ENCODE measurements around the gene MNAT1.
A peak's percentile ranks its signal among the peaks of the same experiment; 100 is the strongest.

Gene MNAT1

GRCh38 chr14:60723907-60724618 lies 10.5 kb upstream of the MNAT1 start, which contains the start of gene SIX4 (continued):
- TF ChIP-seq ZNF114 (tag by site-specific recombination; IDR thresholded peaks at IDR 0.05) (no peak), ZNF23 (tag by site-specific recombination; IDR thresholded peaks at IDR 0.05; ENCODE audit: borderline replicate concordance) (no peak), ZBTB1 (tag by site-specific recombination; IDR thresholded peaks at IDR 0.05) (no peak), IKZF3 (tag by site-specific recombination; IDR thresholded peaks at IDR 0.05) (no peak), ZNF223 (tag by site-specific recombination; IDR thresholded peaks at IDR 0.05) (no peak), ZNF626 (tag by site-specific recombination; IDR thresholded peaks at IDR 0.05) (no peak), ZNF146 (tag by site-specific recombination; IDR thresholded peaks at IDR 0.05) (no peak), HOXA7 (CRISPR knock-in tag; IDR thresholded peaks at IDR 0.05; ENCODE audit: borderline replicate concordance) (no peak), ZBTB48 (tag by site-specific recombination; IDR thresholded peaks at IDR 0.05) (peak; percentile 37; the same call in 1 of the 2 replicates), ZNF571 (tag by site-specific recombination; IDR thresholded peaks at IDR 0.05) (no peak), SALL2 (tag by site-specific recombination; IDR thresholded peaks at IDR 0.05; ENCODE audit: borderline replicate concordance) (no peak), ZEB2 (tag by site-specific recombination; IDR thresholded peaks at IDR 0.05) (peak; percentile 88), ZFP3 (tag by site-specific recombination; IDR thresholded peaks at IDR 0.05; ENCODE audit: low read depth) (no peak), ZNF211 (tag by site-specific recombination; IDR thresholded peaks at IDR 0.05; ENCODE audit: low read depth) (no peak), ZNF596 (tag by site-specific recombination; IDR thresholded peaks at IDR 0.05) (no peak), ZNF600 (tag by site-specific recombination; IDR thresholded peaks at IDR 0.05) (peak; percentile 54; the same call in 1 of the 2 replicates), ZNF561 (tag by site-specific recombination; IDR thresholded peaks at IDR 0.05; ENCODE audit: borderline replicate concordance) (no peak), ZNF132 (tag by site-specific recombination; IDR thresholded peaks at IDR 0.05; ENCODE audit: borderline replicate concordance) (no peak), PRDM1 (tag by site-specific recombination; IDR thresholded peaks at IDR 0.05) (peak; percentile 22; the same call in 1 of the 2 replicates), ZNF26 (tag by site-specific recombination; IDR thresholded peaks at IDR 0.05) (no peak), ZNF335 (tag by site-specific recombination; conservative IDR thresholded peaks at IDR 0.05) (peak; percentile 68), ZNF624 (tag by site-specific recombination; IDR thresholded peaks at IDR 0.05) (no peak), ZNF791 (tag by site-specific recombination; IDR thresholded peaks at IDR 0.05) (no peak), MEIS1 (CRISPR knock-in tag; IDR thresholded peaks at IDR 0.05; ENCODE audit: borderline replicate concordance) (no peak), ZNF175 (tag by site-specific recombination; IDR thresholded peaks at IDR 0.05) (no peak), ZNF426 (tag by site-specific recombination; IDR thresholded peaks at IDR 0.05) (no peak), ZNF510 (tag by site-specific recombination; IDR thresholded peaks at IDR 0.05; ENCODE audit: insufficient replicate concordance) (no peak), ZNF623 (tag by site-specific recombination; IDR thresholded peaks at IDR 0.05) (no peak), ZFP41 (tag by site-specific recombination; IDR thresholded peaks at IDR 0.05; ENCODE audit: borderline replicate concordance) (no peak), ZXDB (tag by site-specific recombination; IDR thresholded peaks at IDR 0.05) (peak; percentile 69), ZNF518A (tag by site-specific recombination; conservative IDR thresholded peaks at IDR 0.05; ENCODE audit: low read depth) (no peak), ZNF670 (tag by site-specific recombination; IDR thresholded peaks at IDR 0.05; ENCODE audit: low read depth) (no peak), GLIS1 (tag by site-specific recombination; IDR thresholded peaks at IDR 0.05) (peak; percentile 36), WT1 (tag by site-specific recombination; IDR thresholded peaks at IDR 0.05) (peak; percentile 84), ZNF501 (tag by site-specific recombination; IDR thresholded peaks at IDR 0.05) (0 out of 2 replicates have a peak, but pooled peaks have one; percentile 29), ZNF112 (tag by site-specific recombination; IDR thresholded peaks at IDR 0.05) (no peak), HOXD13 (CRISPR knock-in tag; IDR thresholded peaks at IDR 0.05; ENCODE audit: borderline replicate concordance) (no peak), ZIC2 (tag by site-specific recombination; IDR thresholded peaks at IDR 0.05) (no peak)

Measured in HEK293 (cell line).